ENCODE measurements around the gene DLG5.

DLG5 gene

DNA sequence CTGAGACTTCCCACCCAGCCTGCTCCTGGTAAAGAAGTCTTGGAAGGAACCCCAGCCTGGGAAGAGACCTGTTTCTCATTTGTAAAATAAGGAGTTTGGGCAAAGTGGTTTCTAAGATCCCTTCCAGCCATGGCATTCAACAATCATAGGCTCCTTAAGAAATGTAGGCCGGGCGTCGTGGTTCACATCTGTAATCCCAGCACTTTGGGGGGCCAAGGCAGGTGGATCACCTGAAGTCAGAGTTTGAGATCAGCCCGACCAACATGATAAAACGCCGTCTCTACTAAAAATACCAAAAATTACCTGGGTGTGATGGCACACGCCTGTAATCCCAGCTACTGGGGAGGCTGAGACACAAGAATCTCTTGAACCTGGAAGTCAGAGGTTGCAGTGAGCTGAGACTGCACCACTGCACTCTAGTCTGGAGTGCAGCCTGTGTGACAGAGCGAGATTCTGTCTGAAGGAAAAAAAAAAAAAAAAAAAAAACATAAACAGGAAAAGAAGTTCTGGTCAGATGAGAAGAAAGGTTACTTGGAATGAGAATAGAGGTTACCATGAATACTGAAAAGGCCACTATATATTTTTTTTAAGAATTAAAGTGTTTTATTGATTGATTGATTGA is 15.9 kb downstream of the DLG5 start:
- ChIA-PET POLR2A (ENCODE audit: low non-redundant PET) (no interaction called here), CTCF (interaction anchor here (0.7 kb wide), 1 partner anchor 273 kb away, joined by 3 read pairs; the partner anchor contains the start of gene KCNMA1)
- TF ChIP-seq, protein P1, sequence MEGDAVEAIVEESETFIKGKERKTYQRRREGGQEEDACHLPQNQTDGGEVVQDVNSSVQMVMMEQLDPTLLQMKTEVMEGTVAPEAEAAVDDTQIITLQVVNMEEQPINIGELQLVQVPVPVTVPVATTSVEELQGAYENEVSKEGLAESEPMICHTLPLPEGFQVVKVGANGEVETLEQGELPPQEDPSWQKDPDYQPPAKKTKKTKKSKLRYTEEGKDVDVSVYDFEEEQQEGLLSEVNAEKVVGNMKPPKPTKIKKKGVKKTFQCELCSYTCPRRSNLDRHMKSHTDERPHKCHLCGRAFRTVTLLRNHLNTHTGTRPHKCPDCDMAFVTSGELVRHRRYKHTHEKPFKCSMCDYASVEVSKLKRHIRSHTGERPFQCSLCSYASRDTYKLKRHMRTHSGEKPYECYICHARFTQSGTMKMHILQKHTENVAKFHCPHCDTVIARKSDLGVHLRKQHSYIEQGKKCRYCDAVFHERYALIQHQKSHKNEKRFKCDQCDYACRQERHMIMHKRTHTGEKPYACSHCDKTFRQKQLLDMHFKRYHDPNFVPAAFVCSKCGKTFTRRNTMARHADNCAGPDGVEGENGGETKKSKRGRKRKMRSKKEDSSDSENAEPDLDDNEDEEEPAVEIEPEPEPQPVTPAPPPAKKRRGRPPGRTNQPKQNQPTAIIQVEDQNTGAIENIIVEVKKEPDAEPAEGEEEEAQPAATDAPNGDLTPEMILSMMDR (conservative IDR thresholded peaks at IDR 0.05; ENCODE audit: low read depth), result no peak
- H3K27ac ChIP-seq, result peak overlapping the region; percentile 58
- DNase-seq (ENCODE audit: low spot score), result no peak

DNA sequence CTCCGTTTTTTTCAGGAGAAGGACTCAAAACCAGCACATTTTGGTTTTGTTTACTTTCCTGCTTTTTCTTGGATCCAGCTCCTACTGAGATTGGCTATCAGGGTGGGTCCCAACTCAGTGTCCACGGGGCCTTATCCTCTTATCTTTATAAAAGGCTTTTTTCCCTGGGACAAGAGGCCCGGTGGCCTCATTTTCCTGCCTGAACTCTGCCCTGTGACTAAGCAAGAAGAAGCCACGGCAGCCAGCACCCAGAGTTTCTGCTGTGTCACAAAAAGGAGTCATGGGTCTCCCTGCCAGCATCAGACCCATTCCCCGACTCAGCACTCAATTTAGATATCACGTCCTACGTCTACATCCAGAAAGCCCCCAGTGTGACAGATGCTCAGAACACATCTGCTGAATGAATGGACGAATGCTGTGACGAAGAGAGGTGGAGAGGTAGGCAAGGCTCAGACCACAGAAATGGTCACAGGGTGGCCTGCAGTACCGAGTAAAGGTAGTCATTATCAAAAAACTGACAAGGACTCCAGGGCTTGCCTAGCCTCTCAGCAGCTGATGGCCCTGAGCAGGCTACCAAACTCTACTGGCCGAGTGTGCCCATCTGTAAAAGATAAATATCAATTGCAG is 16.7 kb downstream of the DLG5 start:
- H3K27ac ChIP-seq, result peak overlapping the region; percentile 58
- CTCF ChIA-PET, result interaction anchor here (0.5 to 0.7 kb wide), 3 partner anchors 20 to 72 kb away, joined by 3 to 4 read pairs (median 4); no protein-coding TSS in a partner anchor
- POLR2A ChIA-PET (ENCODE audit: low non-redundant PET), result no interaction called here
- DNase-seq (ENCODE audit: low spot score), result no peak
- TF ChIP-seq, protein P1 (conservative IDR thresholded peaks at IDR 0.05; ENCODE audit: low read depth), result no peak

DNA sequence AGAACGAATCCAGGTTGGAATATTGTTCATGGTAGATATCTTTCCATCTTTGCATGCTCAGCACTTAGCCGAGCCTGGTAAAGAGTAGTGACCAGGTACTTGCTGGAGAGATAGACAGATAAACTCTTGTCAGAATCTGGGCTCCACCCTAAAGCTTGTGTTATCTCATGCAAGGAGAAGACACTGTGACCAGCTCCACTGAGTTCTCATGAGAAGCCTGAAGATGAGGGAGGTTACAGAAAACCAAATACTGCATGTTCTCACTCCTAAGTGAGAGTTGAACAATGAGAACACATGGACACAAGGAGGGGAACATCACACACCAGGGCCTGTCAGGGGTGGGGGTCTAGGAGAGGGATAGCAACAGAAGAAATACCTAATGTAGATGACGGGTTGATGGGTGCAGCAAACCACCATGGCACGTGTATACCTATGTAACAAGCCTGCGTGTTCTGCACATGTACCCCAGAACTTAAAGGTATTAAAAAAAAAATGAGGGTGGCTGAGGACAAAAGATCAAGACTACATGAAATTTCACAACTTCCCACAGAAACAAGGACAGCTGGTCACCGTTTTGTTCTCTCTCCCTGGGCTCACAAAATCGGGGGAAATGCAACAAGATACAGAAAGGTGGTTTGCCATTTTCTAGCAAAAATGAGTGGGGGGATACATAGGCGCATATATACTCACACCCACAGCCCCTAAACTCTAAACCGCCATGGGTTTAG is 17.4 kb downstream of the DLG5 start:
- DNase-seq (ENCODE audit: low spot score), result no peak
- ChIA-PET POLR2A (ENCODE audit: low non-redundant PET) (no interaction called here), CTCF (interaction anchor here (0.5 to 0.7 kb wide), 3 partner anchors 20 to 73 kb away, joined by 3 to 4 read pairs (median 4); no protein-coding TSS in a partner anchor)
- TF ChIP-seq, protein P1 (conservative IDR thresholded peaks at IDR 0.05; ENCODE audit: low read depth), result no peak
- no peak overlapping the region for H3K27ac ChIP-seq

DNA sequence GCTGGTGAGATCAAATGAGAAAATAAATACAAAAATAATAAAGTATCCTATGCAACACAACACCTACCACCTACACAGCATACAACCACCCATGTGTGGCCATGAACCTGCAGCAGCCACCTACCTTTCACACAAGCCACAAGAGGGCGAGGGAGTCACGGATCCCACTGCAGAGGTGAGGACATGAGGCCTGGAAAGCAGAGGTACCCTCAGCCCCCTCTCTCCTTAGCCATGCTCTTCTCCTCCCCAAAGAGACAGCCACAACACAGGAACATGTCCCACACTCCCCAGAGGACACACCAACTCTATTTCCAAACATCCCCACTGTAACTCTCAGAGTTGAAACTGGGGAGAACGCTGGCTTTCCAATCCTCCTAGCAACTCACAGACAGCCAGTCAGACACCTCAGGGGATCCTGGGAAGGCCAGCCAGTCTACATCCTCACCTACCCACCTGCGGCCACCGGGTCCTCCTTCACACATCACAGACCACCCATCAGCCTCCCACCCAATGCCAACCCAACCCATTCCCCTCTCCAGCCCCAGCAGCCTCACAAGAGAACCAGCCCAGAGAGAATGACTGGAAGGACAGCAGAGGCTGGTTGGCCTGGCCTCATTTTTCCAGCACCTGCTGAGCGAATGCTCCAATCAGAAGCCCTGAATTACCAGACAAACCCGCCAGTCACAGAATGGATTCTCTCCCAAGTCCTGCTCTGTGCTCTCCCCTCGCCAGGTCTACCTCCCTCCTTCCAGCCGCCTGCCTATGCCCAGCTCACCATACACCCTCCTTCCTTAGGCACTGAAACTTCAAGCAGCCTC is 18.4 kb downstream of the DLG5 start:
- CTCF ChIA-PET, result no interaction called here
- no peak for DNase-seq (ENCODE audit: low spot score)
- TF ChIP-seq, protein P1 (conservative IDR thresholded peaks at IDR 0.05; ENCODE audit: low read depth), result no peak
- POLR2A ChIA-PET (ENCODE audit: low non-redundant PET), result no interaction called here
- peak overlapping the region; percentile 45 for H3K27ac ChIP-seq

DNA sequence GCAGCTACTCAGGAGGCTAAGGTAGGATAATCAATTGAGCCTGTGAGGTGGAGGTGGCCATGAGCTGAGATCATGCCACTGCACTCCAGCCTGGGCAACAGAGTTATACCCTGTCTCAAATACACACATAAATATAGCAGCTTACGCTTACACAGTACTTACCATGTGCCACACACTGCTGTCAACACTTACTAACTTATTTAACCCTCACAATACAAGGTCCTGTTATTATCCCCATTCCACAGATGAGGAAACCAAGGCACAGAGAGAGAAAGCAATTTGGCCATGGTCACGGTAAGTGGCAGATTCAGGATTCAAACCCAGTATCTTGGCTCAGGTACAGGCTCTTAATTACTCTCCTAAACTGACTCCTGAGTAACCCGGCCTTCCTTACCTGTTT is 19.1 kb downstream of the DLG5 start:
- no peak for DNase-seq (ENCODE audit: low spot score)
- ChIA-PET POLR2A (ENCODE audit: low non-redundant PET) (no interaction called here), CTCF (no interaction called here)
- TF ChIP-seq, protein P1 (conservative IDR thresholded peaks at IDR 0.05; ENCODE audit: low read depth), result no peak
- peak overlapping the region; percentile 49 for H3K27ac ChIP-seq
